Right lung (tissue), 5 donors: ENCODE measurements around the gene CELF6. TPM values are rescaled to one million over a fixed set of nuclear protein-coding genes. Genes with fewer than 3 reads are reported as not detected.

Experiments used
- DNase-seq, 2 donors: peaks; one replicate each; pipeline ENCODE4 v3.0.0-alpha.2; 2013
- polyA plus RNA-seq, 5 donors: library from polyadenylated mRNA; unstranded; fragments of 120-200 nt; gene quantifications; one replicate each; pipeline versions ENCODE4 v1.2.1 to v1.2.3, GENCODE V29; 2013; ENCODE audit warnings: inconsistent platforms in 1 of 5, low replicate concordance in 1 of 5; ENCODE audit not compliant: insufficient read length in 5 of 5, insufficient read depth in 1 of 5

The CELF6 gene
- polyA plus RNA-seq, 5 donors: 1.8 to 3.6 (median 3.2) TPM

- peak; percentile 98 to 99 for DNase-seq
Observed at GRCh38 chr15:72272213-72272996, 47.6 kb downstream of the CELF6 start, which contains the start of gene PARP6. TSS of gene PARP6 (minus strand) at chr15:72272554. CDS start at chr15:72267477, 5,077 bp downstream.

GRCh38 chr15:72271895-72272212 is 48.1 kb downstream of the CELF6 start:
- DNase-seq: peak in 1 of 2 donors; percentile 12

GRCh38 chr15:72271221-72271620 is 48.7 kb downstream of the CELF6 start:
- no peak for DNase-seq

GRCh38 chr15:72269739-72270138 is 50.2 kb downstream of the CELF6 start:
- DNase-seq: no peak

GRCh38 chr15:72265031-72265430 is 54.9 kb downstream of the CELF6 start:
- DNase-seq: no peak

- DNase-seq: no peak
Observed at GRCh38 chr15:72252663-72253299, 67.2 kb downstream of the CELF6 start.

- no peak for DNase-seq
Observed at GRCh38 chr15:72249142-72249810, 70.7 kb downstream of the CELF6 start.

GRCh38 chr15:72248514-72248913 is 71.4 kb downstream of the CELF6 start:
- no peak for DNase-seq

GRCh38 chr15:72242775-72243370 is 77.1 kb downstream of the CELF6 start:
- no peak for DNase-seq

- no peak for DNase-seq
Observed at GRCh38 chr15:72239652-72240051, 80.3 kb downstream of the CELF6 start.

- no peak for DNase-seq
Observed at GRCh38 chr15:72238586-72238985, 81.4 kb downstream of the CELF6 start.

GRCh38 chr15:72237853-72238224 is 82.1 kb downstream of the CELF6 start:
- no peak for DNase-seq

GRCh38 chr15:72237029-72237852 is 82.7 kb downstream of the CELF6 start:
- no peak for DNase-seq

- no peak for DNase-seq
Observed at GRCh38 chr15:72236381-72237003, 83.5 kb downstream of the CELF6 start.

- DNase-seq: no peak
Observed at GRCh38 chr15:72235298-72235697, 84.7 kb downstream of the CELF6 start.

Other genes with a start within 250 kb of the CELF6 start
- gene MYO9A, start 202.0 kb downstream of the CELF6 start, polyA plus RNA-seq: 10 to 100 TPM; 22.3 to 43.3 (median 38.9) TPM
- 1 to 10 TPM; 4.0 to 5.7 (median 4.8) TPM for gene SENP8, start 201.8 kb downstream of the CELF6 start, polyA plus RNA-seq
- 1 to 10 TPM; 6.0 to 9.6 (median 7.4) TPM for gene GRAMD2A, start 122.4 kb downstream of the CELF6 start, polyA plus RNA-seq
- gene PKM, start 89.0 kb downstream of the CELF6 start, polyA plus RNA-seq: 100 to 1,000 TPM; 431 to 641 (median 574) TPM
- gene PARP6, start 47.6 kb downstream of the CELF6 start, polyA plus RNA-seq: 100 to 1,000 TPM; 110 to 161 (median 124) TPM
- 100 to 1,000 TPM in 1 of 5 donors, 10 to 100 TPM in 4; 67.9 to 105 (median 82.1) TPM for gene HEXA, start 55.9 kb upstream of the CELF6 start, polyA plus RNA-seq
- under 1 TPM in 1 of 5 donors, not detected in 4; 0.20 TPM for gene TMEM202, start 78.1 kb upstream of the CELF6 start, polyA plus RNA-seq
- 100 to 1,000 TPM; 158 to 211 (median 201) TPM for gene ARIH1, start 154.2 kb upstream of the CELF6 start, polyA plus RNA-seq